Spleen (tissue), 7 donors: Measurements from ENCODE around the gene ZNF367.

Experiments used
- CTCF ChIP-seq, 11 experiments: fragments of 200-600 bp in 7 of 11; fragments of 450-650 bp in 4 of 11; sonication (generic) in 4 of 11; IDR thresholded peaks in 8 of 11; conservative IDR thresholded peaks in 3 of 11; 1 replicate in 7 of 11; 2 replicates in 4 of 11; pipeline versions ENCODE4 v1.4.0 to v1.8.0; 2016 to 2021; ENCODE audit warnings: antibody characterized with exemption in 11 of 11, inconsistent platforms in 4 of 11, mild to moderate bottlenecking in 1 of 11
- POLR2AphosphoS5 ChIP-seq, 3 donors: sonication (generic); formaldehyde crosslinking; IDR thresholded peaks; one replicate each; pipeline ENCODE4 v1.5.1; 2017; ENCODE audit warnings: antibody characterized with exemption in 3 of 3
- donor health status: DM: no; HTN: no; CAD: no; lungs with moderate emphysema.
- donor health status: DM: no; HTN: no; CAD: no.
- donor health status: DM: no; HTN: no; CAD: no.

DNA sequence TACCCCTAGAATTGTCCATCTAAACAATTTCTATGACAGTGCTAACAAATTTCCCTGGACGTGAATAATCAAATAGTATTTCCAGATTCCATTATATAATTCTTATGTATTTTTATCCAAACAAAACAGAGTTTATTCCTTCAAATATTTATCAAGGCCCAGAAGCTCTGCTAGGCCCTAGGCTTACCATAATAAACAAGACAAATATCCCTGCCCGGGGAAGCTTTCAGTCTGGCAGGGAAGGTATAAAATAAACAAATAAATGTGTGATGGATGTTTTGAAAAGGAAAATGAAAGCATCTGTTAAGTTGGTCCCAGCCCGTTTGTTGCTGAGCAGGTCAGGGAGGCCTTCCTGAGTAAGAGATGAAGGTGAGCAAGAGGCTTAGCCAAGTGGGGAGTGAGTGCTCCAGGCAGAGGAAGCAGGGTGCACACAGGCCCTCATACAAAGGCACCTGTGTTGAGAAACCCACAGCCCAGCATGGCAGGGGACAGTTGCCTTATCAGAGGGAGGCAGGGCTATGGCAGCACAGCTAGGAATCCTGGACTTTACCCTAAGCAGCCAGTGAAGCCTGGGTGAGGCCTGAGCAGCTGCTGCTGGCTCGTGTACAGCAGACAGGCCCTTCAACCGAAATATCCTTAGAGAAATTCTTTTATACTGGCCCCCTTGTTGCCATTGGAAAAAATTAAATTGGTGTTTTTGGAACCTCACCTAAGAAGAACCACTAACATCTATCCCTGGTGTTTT lies 27.0 kb downstream of the ZNF367 start:
- TF ChIP-seq CTCF (IDR thresholded peaks at IDR 0.05 in 8 of 11, conservative IDR thresholded peaks at IDR 0.05 in 3 of 11) (no peak), POLR2AphosphoS5 (IDR thresholded peaks at IDR 0.05) (no peak)
